ENCODE measurements around the gene FAM180A.
A peak's percentile ranks its signal among the peaks of the same experiment; 100 is the strongest.

Gene FAM180A

DNA sequence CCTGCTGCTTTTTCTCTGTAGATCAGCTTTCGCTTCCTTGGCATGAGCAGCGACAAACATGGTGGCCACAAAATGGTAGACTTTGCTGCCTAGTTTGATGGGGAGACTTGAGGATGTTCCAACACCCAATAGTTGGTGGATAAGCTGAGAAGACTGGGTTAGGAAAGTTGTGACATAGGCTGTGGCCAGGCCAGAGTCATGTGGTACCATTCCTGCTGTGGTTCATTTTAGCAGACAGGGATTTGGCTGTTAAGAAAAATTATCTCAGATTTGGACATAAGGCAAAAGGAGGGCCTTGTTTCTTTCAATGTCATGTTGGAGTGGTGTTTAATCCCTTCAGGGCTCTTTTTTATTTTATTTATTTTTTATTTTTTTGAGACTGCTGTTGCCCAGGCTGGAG lies 26.6 kb upstream of the FAM180A start:
- TF ChIP-seq, protein P1, sequence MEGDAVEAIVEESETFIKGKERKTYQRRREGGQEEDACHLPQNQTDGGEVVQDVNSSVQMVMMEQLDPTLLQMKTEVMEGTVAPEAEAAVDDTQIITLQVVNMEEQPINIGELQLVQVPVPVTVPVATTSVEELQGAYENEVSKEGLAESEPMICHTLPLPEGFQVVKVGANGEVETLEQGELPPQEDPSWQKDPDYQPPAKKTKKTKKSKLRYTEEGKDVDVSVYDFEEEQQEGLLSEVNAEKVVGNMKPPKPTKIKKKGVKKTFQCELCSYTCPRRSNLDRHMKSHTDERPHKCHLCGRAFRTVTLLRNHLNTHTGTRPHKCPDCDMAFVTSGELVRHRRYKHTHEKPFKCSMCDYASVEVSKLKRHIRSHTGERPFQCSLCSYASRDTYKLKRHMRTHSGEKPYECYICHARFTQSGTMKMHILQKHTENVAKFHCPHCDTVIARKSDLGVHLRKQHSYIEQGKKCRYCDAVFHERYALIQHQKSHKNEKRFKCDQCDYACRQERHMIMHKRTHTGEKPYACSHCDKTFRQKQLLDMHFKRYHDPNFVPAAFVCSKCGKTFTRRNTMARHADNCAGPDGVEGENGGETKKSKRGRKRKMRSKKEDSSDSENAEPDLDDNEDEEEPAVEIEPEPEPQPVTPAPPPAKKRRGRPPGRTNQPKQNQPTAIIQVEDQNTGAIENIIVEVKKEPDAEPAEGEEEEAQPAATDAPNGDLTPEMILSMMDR (IDR thresholded peaks at IDR 0.05; ENCODE audit: low read depth, low read length, missing control alignments): no peak
- in situ Hi-C loops (cut with HindIII; ENCODE audit: low pct_ligation_motif_present, low sequenced_read_pairs): no loop called here
- Histone ChIP-seq H3K4me3 (ENCODE audit: low read depth, low read length) (no peak overlapping the region), H3K27ac (no peak overlapping the region), H3K36me3 (replicated peaks) (no peaks in the 10 kb centered on the region), H3K27me3 (replicated peaks) (no peaks in the 10 kb centered on the region)
- DNase-seq: no peak

DNA sequence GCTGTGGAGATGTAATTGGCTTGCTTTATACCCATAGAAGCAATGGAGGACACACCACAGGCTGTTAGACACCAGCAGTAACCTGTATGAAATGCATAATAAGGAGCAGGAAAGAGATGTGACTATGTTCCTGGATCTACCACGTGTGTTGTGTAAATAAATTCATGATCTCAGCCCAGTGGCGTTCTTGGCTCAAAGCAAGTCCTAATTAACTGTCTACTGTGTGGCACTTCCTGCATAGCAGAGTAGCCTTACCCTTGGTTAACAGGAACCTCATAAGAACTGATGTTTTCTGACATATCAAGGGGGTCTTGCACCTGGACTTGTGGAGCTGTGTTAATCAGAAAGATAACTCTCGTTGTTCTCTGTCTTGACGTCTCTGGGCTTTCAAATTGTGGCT lies 25.7 kb upstream of the FAM180A start:
- H3K36me3 ChIP-seq (replicated peaks): no peaks in the 10 kb centered on the region
- TF ChIP-seq, protein P1 (IDR thresholded peaks at IDR 0.05; ENCODE audit: low read depth, low read length, missing control alignments): no peak
- H3K27me3 ChIP-seq (replicated peaks): no peaks in the 10 kb centered on the region
- DNase-seq: no peak
- in situ Hi-C loops (cut with HindIII; ENCODE audit: low pct_ligation_motif_present, low sequenced_read_pairs): no loop called here
- no peak overlapping the region for H3K27ac ChIP-seq
- H3K4me3 ChIP-seq (ENCODE audit: low read depth, low read length): no peak overlapping the region

DNA sequence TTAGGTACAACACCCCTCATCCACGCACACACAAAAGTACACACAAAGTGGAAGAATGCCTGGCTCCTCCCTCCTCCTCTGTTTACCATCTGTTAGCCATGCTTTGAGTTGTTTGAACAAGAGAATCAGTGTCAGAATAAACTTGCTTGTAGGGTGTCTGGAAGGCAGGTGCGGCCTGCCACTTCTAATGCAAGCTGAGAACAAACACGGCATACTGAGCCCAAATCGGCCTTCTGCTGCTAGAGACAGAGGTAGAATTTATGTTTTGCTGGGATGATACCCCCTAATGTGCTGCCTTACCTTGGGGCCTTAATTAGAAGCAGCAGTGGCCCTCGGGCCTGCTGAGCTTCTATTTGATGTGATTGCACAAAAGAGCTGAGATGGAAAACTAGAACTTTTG lies 24.9 kb upstream of the FAM180A start:
- in situ Hi-C loops (cut with HindIII; ENCODE audit: low pct_ligation_motif_present, low sequenced_read_pairs): no loop called here
- Histone ChIP-seq H3K36me3 (replicated peaks) (no peaks in the 10 kb centered on the region), H3K27me3 (replicated peaks) (no peaks in the 10 kb centered on the region), H3K4me3 (ENCODE audit: low read depth, low read length) (no peak overlapping the region), H3K27ac (no peak overlapping the region)
- no peak for DNase-seq
- TF ChIP-seq, protein P1 (IDR thresholded peaks at IDR 0.05; ENCODE audit: low read depth, low read length, missing control alignments): no peak

DNA sequence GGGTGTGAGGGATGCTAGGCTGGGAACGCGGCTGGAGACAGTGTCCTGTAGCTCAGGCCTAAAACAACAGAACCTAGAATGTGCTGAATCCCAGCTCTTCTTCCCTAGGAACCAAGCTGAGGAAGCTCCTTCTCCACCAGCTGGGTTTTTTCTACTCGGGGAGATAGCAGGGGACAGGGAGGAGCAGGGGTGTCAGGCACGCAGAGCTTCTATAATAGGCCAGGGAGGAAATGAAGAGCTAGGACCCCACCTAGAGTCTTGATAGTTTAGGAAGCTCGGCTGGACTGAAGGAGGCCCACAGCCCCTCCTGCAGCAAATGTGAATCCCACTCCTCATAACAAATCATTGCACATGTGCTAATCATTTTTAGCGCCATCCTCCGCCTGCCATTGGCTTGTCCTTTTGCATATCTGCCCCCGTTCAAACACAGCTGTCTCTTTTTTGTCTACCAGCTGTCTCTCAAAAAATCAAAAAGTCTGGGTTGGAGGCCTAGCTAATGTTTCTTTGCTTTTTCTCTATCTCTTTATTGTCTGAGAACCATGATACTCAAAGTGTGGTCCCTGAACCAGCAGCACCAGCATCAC lies 24.1 kb upstream of the FAM180A start:
- no peak overlapping the region for H3K4me3 ChIP-seq (ENCODE audit: low read depth, low read length)
- in situ Hi-C loops (cut with HindIII; ENCODE audit: low pct_ligation_motif_present, low sequenced_read_pairs): no loop called here
- TF ChIP-seq, protein P1 (IDR thresholded peaks at IDR 0.05; ENCODE audit: low read depth, low read length, missing control alignments): no peak
- DNase-seq: no peak
- no peaks in the 10 kb centered on the region for H3K36me3 ChIP-seq (replicated peaks)
- no peaks in the 10 kb centered on the region for H3K27me3 ChIP-seq (replicated peaks)
- H3K27ac ChIP-seq: no peak overlapping the region

DNA sequence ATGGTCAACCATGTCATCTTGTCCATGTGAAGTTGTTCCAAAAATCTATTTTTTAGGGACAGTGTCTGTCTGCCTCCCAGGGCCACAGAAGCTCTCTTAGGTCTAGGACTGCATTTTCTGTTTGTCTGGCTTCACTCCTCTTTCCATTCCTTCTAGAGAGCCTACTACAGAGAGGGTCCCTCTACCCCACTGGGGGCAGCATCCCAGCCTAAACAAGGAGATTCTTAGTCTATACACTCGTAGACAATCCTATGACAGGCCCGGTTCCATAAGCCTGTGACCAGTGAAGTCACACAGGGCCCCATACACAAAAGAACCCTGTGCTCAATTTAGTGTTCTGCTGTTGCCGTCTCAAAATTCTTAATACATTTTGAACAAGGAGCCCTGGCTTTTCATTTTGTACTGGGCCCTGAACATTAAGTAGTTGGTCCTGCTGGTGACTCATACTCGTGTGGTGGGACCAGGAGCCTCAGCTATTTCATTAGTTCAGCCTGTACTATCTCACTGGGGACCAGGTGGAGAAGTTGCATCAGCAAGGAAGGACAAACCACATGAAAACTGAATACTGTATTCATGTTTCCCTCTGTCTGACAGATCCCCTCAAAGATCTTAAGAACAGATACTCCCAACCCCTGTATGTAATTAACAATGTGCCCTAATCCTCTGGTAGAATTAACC lies 23.5 kb upstream of the FAM180A start:
- H3K36me3 ChIP-seq (replicated peaks): no peaks in the 10 kb centered on the region
- in situ Hi-C loops (cut with HindIII; ENCODE audit: low pct_ligation_motif_present, low sequenced_read_pairs): no loop called here
- H3K27ac ChIP-seq: no peak overlapping the region
- peak; percentile 62 for DNase-seq
- no peaks in the 10 kb centered on the region for H3K27me3 ChIP-seq (replicated peaks)
- H3K4me3 ChIP-seq (ENCODE audit: low read depth, low read length): no peak overlapping the region
- TF ChIP-seq, protein P1 (IDR thresholded peaks at IDR 0.05; ENCODE audit: low read depth, low read length, missing control alignments): no peak

DNA sequence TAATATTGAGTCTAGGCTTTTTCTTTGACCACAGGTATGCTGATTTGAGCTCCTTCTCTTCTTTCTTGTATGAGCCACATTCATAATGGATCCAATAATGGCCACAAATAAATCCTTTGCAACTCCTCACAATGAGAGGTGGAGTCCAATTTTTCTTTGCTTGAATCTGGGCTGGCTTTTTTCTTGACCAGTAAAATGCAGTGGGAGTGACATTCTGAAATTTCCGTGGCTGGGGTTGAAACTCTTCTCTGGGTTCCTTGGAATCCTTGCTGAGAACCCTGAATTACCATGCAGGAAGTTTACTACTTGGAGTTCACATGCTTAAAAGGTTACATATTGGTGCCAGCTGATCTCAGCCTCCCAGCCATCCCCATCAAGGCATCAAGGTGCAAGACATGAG lies 22.4 kb upstream of the FAM180A start:
- no peaks in the 10 kb centered on the region for H3K36me3 ChIP-seq (replicated peaks)
- TF ChIP-seq, protein P1 (IDR thresholded peaks at IDR 0.05; ENCODE audit: low read depth, low read length, missing control alignments): no peak
- no peak overlapping the region for H3K4me3 ChIP-seq (ENCODE audit: low read depth, low read length)
- DNase-seq: no peak
- no peak overlapping the region for H3K27ac ChIP-seq
- in situ Hi-C loops (cut with HindIII; ENCODE audit: low pct_ligation_motif_present, low sequenced_read_pairs): no loop called here
- no peaks in the 10 kb centered on the region for H3K27me3 ChIP-seq (replicated peaks)

All from brain microvascular endothelial cell (primary cell).